ENCODE results near the gene ADCY3. TPM values are rescaled to one million over a fixed set of nuclear protein-coding genes. Genes with fewer than 3 reads are reported as not detected.

Gene ADCY3
- total and polyA plus RNA-seq, 2 experiments from 2014 or later, result 9.1 to 47.4 TPM

DNA sequence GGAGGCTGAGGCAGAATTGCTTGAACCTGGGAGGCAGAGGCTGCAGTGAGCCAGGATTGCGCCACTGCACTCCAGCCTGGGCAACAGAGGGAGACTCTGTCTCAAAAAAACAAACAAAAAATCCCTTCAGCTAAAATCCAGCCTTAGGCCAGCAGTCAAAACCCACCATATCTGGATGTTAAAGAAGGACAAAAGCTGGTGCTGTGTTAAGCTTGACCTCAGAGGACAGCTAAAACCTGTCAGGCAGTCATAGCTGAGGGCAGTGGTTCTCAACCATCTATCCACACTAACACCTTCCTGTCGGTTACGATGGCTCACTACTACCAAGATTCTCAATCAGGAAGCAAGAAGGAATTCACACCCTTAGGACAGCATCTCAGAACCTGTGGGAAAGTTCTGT lies 136.4 kb downstream of the ADCY3 start:
- Histone ChIP-seq H3K4me2 (ENCODE audit: unreplicated experiment) (no peak overlapping the region), H3K9me2 (ENCODE audit: insufficient read depth) (no peaks in the 10 kb centered on the region), H3K9ac (no peak overlapping the region), H3F3A (ENCODE audit: insufficient read depth) (no peaks in the 10 kb centered on the region), H3K9me3 (ENCODE audit: low read depth) (no peaks in the 10 kb centered on the region), H3K27me3 (replicated peaks; ENCODE audit: insufficient read depth) (no peaks in the 10 kb centered on the region), H3K4me3 (no peak overlapping the region), H3K36me3 (ENCODE audit: low read depth) (no peaks in the 10 kb centered on the region), H3K4me1 (ENCODE audit: insufficient read depth) (no peaks in the 10 kb centered on the region), H3K79me2 (ENCODE audit: insufficient read depth) (no peaks in the 10 kb centered on the region), H2AFZ (no peak overlapping the region), H4K20me1 (ENCODE audit: insufficient read depth) (no peaks in the 10 kb centered on the region), H3K27ac (no peak overlapping the region)
- WGBS, 2 experiments (ENCODE audit: low coverage in 1 of 2, low lambda C conversion rate in 2 of 2, missing lambda C conversion rate in 2 of 2), result 91 to 100% methylated on average over 3 of the region's 3 CpGs
- TF ChIP-seq EZH2 (IDR thresholded peaks at IDR 0.05; ENCODE audit: insufficient read depth, poor library complexity, severe bottlenecking), result no peak
- no peak for TF ChIP-seq EZH2phosphoT487 (IDR thresholded peaks at IDR 0.05; ENCODE audit: insufficient read depth, low read depth)
- DNase-seq, result no peak
- in situ Hi-C loops (cut with MboI), result no loop called here

- no peak overlapping the region for H2AFZ ChIP-seq
- in situ Hi-C loops (cut with MboI), result loop anchor here (10.0 kb wide), 1 partner anchor 164 kb away; no protein-coding TSS in a partner anchor
- H3K4me2 ChIP-seq (ENCODE audit: unreplicated experiment), result no peak overlapping the region
- H3K9me2 ChIP-seq (ENCODE audit: insufficient read depth), result no peaks in the 10 kb centered on the region
- H3K27me3 ChIP-seq (replicated peaks; ENCODE audit: insufficient read depth), result no peaks in the 10 kb centered on the region
- 91 to 96% methylated on average over 2 of the region's 2 CpGs for WGBS, 2 experiments (ENCODE audit: low coverage in 1 of 2, low lambda C conversion rate in 2 of 2, missing lambda C conversion rate in 2 of 2)
- H3K9me3 ChIP-seq (ENCODE audit: low read depth), result no peaks in the 10 kb centered on the region
- H3K9ac ChIP-seq, result no peak overlapping the region
- no peaks in the 10 kb centered on the region for H3F3A ChIP-seq (ENCODE audit: insufficient read depth)
- no peak for TF ChIP-seq EZH2 (IDR thresholded peaks at IDR 0.05; ENCODE audit: insufficient read depth, poor library complexity, severe bottlenecking)
- no peak for TF ChIP-seq EZH2phosphoT487 (IDR thresholded peaks at IDR 0.05; ENCODE audit: insufficient read depth, low read depth)
- no peak overlapping the region for H3K27ac ChIP-seq
- no peaks in the 10 kb centered on the region for H3K4me1 ChIP-seq (ENCODE audit: insufficient read depth)
- no peak overlapping the region for H3K4me3 ChIP-seq
- no peaks in the 10 kb centered on the region for H3K79me2 ChIP-seq (ENCODE audit: insufficient read depth)
- H4K20me1 ChIP-seq (ENCODE audit: insufficient read depth), result no peaks in the 10 kb centered on the region
- no peaks in the 10 kb centered on the region for H3K36me3 ChIP-seq (ENCODE audit: low read depth)
- DNase-seq, result no peak
These were observed 140.9 kb downstream of the ADCY3 start for GRCh38 chr2:24779116-24779515.

- Histone ChIP-seq H3K79me2 (ENCODE audit: insufficient read depth) (no peaks in the 10 kb centered on the region), H3K27ac (no peak overlapping the region), H3K4me3 (no peak overlapping the region), H3K27me3 (replicated peaks; ENCODE audit: insufficient read depth) (no peaks in the 10 kb centered on the region), H2AFZ (no peak overlapping the region), H3K4me2 (ENCODE audit: unreplicated experiment) (no peak overlapping the region), H3K4me1 (ENCODE audit: insufficient read depth) (no peaks in the 10 kb centered on the region), H3K9me2 (ENCODE audit: insufficient read depth) (no peaks in the 10 kb centered on the region), H3F3A (ENCODE audit: insufficient read depth) (no peaks in the 10 kb centered on the region), H3K9ac (no peak overlapping the region), H3K36me3 (ENCODE audit: low read depth) (0 out of 2 replicates have a peak, but pooled peaks cover 3% of the 10 kb centered on the region), H3K9me3 (ENCODE audit: low read depth) (no peaks in the 10 kb centered on the region), H4K20me1 (ENCODE audit: insufficient read depth) (no peaks in the 10 kb centered on the region)
- DNase-seq, result no peak
- in situ Hi-C loops (cut with MboI), result loop anchor here (10.0 kb wide), 1 partner anchor 160 kb away; no protein-coding TSS in a partner anchor
- WGBS, 2 experiments (ENCODE audit: low coverage in 1 of 2, low lambda C conversion rate in 2 of 2, missing lambda C conversion rate in 2 of 2), result 61 to 70% methylated on average over 3 of the region's 3 CpGs
- TF ChIP-seq EZH2 (IDR thresholded peaks at IDR 0.05; ENCODE audit: insufficient read depth, poor library complexity, severe bottlenecking) (no peak), EZH2phosphoT487 (IDR thresholded peaks at IDR 0.05; ENCODE audit: insufficient read depth, low read depth) (no peak)
These were observed 145.7 kb downstream of the ADCY3 start for GRCh38 chr2:24774373-24774772.

- Histone ChIP-seq H3K79me2 (ENCODE audit: insufficient read depth) (no peaks in the 10 kb centered on the region), H3K36me3 (ENCODE audit: low read depth) (0 out of 2 replicates have a peak, but pooled peaks cover 3% of the 10 kb centered on the region), H2AFZ (no peak overlapping the region), H3K9ac (no peak overlapping the region), H3K27ac (no peak overlapping the region), H4K20me1 (ENCODE audit: insufficient read depth) (no peaks in the 10 kb centered on the region), H3K9me3 (ENCODE audit: low read depth) (no peaks in the 10 kb centered on the region), H3K4me3 (no peak overlapping the region), H3K9me2 (ENCODE audit: insufficient read depth) (no peaks in the 10 kb centered on the region), H3F3A (ENCODE audit: insufficient read depth) (no peaks in the 10 kb centered on the region), H3K4me2 (ENCODE audit: unreplicated experiment) (no peak overlapping the region), H3K4me1 (ENCODE audit: insufficient read depth) (no peaks in the 10 kb centered on the region), H3K27me3 (replicated peaks; ENCODE audit: insufficient read depth) (no peaks in the 10 kb centered on the region)
- WGBS, 2 experiments (ENCODE audit: low coverage in 1 of 2, low lambda C conversion rate in 2 of 2, missing lambda C conversion rate in 2 of 2), result 72 to 73% methylated on average over 5 of the region's 5 CpGs
- no peak for DNase-seq
- TF ChIP-seq EZH2 (IDR thresholded peaks at IDR 0.05; ENCODE audit: insufficient read depth, poor library complexity, severe bottlenecking), result no peak
- TF ChIP-seq EZH2phosphoT487 (IDR thresholded peaks at IDR 0.05; ENCODE audit: insufficient read depth, low read depth), result no peak
- in situ Hi-C loops (cut with MboI), result loop anchor here (10.0 kb wide), 1 partner anchor 157 kb away; no protein-coding TSS in a partner anchor
These were observed 148.1 kb downstream of the ADCY3 start for GRCh38 chr2:24771764-24772586.

All from GM23248 (cell line).